GM18502 (cell line): ENCODE measurements around the gene ANKH.
"Not testable (repeated sequence)": the region's sequence is repeated elsewhere in the genome, so short reads cannot be mapped to it uniquely, and the experiment has no call there.

ENCODE experiments used
- ATAC-seq: cut with Tn5 transposase; IDR thresholded peaks from one replicate; pipeline ENCODE4 v1.9.1; 2021; ENCODE audit warnings: mild to moderate bottlenecking; ENCODE audit not compliant: unreplicated experiment, poor library complexity

Gene ANKH

DNA sequence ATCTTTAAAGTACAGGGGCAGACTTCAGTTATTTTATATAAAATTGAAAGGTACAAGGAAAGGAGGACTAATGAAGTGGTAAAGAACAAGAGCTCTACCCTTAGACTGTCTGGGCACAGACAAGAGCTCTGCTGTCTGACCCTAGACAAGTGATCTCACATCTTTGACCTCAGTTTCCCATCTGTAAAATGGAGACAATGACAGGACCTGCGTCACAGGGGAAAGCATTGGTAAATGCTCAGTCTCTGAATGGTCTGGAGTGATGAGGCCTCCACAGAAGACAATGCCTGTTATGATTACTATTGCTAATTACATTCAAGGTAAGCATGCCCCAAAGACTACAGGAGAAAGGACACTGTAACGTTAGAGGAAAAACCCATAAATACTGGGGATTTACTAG, 37.5 kb downstream of the ANKH start:
- ATAC-seq = no peak

DNA sequence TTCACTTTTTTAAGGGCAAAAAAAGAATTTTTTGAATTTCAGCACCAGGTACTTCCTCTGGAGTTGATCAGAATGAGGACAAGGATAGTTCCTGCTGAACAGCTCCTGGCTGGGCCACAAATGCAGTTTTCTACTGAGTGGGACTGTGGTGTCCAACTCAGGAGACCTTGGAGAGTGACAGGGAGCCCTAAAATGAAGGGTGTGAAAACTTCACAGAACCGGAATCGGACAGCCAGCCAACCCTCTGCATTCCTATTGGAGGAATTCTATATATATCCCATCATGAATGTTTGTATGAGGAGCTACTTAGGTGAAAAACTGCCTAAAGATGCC, 40.6 kb downstream of the ANKH start:
- no peak for ATAC-seq

DNA sequence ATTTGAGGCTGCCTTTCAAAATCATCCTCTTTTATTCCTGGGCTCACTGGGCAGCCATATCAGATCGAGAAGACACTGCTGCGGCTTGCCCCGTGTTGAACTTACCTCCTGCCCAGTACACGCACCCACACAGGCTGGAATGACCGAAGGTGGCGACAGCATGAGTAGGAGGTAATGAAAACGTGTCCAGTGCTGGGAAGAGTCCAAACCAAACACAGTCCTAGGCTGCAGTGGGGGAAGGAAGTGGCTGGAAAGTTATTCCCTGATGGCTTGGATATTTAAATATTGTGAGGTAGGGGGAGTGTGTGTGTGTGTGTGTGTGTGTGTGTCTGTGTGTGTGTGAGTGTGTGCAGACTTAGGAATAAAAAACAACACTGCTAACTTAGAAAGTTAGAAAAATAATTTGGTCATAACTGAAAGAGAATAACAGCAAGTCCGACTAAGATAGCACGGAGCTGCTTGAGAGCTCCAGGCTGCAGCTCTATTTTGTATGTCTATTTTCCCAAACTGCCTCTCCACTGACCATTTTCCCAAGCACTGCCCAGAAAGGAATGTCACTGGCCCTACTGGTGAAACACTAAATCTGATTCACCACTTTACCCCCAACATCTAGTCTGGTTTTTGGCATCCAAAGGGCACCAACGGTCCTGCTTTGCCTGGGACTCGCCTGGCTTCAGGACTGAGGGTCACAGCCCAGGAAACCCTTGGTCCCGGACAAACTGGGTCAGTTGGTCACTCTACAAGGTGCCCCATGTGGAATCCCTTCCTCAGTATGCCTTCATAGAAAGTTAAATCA, 41.2 kb downstream of the ANKH start:
- ATAC-seq = no peak

DNA sequence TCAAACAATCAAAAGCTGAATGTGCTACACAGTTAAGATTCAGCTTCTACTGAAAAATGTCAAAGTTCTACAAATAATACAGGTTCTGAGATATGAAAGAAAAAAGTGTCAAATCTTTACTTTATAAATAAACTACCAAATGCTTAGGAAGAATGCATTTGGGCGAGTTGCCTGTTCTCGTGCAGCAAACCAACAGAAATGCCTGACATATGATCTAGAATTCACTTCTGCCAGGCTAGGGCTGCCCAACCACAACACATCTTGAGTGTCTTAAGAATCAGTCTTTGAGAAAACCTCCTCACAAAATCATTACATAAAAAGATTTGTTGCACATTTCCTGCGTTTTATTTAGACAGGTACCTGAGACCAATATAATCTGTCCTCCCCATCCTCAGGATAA, 42.2 kb downstream of the ANKH start:
- no peak for ATAC-seq

DNA sequence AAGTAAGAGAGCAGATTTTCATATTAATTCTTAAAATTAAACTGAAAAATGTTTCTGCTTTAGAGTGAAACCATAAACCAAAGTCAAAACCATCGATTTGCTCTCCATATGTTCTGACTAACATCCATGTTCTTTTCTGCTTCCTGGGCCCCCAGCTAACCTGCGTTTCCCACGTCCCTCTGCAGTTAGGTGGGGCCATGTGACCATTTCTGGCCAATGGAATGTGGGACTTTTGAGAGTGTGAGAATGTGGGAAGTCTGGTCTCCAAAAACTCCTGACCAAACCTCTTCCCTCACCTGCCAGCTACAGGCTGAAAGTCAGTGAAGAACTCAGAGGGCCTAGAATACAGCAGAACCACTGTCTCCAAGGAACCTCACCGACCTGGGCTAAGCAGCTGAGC, 44.9 kb downstream of the ANKH start:
- ATAC-seq = no peak

DNA sequence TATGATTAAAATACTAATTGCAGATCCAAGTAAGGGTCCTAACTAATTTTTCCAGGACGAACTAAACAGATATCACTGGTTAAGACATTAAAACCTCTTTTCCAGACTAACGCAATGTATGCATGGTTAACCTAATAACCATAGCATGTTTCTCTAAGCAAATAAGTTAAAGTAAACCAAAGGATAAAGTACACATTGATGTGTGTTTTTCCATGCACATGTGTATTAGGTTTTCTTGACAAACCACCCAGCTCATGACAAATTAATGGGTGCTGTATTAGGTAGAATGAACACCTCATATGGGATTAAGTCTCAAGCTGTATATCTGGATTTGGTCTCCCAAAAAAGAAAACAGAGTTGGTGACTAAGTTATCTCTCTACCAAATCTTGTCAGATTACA, 45.6 kb downstream of the ANKH start:
- ATAC-seq = no peak

DNA sequence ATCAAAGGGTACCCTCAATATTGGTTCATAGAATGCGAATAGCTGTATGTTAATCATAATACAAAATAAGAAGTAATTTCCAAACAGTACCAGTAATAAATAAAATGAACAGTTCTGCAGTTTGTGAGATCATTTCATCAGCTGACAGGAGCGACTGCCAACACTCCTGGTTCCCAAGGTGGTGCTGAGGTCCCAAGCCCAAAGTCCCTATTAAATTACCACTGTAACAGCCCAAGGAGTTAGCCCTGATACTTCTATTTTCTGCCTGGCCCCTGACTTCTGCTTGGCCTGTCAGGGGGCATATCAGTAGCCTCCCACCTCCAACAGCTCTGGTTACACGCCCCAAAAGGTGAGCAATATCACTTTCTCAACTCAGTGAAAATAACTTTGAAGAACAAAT, 47.1 kb downstream of the ANKH start:
- no peak for ATAC-seq

DNA sequence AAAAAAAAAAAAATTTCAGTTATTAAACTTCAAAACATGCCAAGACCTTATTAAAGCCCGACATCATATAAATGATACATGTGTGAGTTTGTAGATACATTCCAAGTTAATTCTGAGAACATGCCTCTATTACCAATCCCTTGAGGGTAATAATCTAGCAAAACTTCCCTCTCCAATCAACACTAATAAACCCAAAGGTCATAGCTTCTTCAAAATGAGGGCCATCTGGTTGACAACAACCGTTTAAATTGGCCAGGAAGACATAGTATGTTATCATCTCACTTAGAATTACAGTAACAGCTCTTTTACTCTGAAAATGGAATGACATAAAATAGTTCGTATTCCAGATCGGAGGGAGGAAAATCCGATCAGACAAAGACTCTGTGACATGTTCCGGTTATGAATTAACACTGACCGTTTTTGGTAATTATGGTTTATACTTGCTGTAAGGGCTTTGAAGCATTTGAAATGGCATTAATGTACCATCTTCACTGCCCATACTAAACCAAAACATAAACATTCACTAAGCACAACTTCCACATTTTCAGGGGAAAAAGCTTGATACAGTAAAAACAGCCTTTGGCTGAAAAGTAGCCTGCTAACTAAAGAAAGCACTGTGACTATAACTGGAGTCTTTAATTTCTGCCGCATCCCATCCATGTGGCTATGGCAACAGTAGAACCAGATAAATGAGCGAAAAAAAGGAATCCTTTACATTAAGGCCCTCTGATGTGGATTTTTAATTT, 50.3 kb downstream of the ANKH start:
- ATAC-seq = no peak

DNA sequence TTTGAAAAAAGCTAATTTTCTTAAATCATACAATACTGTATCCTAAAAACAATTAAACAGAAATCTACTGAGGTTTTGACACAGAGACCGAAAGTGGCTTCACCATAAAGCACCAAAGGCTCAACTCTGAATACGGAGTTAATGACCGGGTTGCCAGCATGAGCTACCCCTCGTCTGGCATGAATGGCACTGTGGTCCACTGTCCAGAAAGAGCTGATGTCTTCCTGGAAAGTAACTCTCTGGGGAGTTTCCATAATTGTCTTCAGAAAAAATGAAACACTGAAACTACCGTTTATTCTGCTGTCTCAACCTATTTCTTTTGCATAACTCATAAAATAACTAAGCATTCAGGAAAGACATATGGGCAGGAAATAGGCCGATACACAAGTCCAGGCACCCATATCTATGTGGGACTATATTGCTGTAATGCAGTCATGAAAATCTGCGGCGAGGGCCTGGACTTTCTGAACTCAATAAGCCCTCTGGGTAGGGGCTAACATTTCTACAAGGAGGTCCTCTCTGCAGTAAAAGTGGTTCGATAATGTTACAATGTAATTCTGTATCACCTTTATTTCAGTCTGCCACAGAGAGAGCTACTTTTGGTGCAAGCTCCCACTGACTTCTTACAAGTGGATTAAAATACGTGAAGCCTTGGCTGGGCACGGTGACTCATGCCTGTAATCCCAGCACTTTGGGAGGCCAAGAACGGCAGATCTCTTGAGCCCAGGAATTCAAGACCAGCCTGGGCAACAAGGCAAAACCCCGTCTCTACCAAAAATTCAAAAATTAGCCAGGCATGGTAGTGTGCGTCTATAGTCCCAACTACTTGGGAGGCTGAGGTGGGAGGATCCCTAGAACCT, 52.4 kb downstream of the ANKH start:
- peak; percentile 35 for ATAC-seq

DNA sequence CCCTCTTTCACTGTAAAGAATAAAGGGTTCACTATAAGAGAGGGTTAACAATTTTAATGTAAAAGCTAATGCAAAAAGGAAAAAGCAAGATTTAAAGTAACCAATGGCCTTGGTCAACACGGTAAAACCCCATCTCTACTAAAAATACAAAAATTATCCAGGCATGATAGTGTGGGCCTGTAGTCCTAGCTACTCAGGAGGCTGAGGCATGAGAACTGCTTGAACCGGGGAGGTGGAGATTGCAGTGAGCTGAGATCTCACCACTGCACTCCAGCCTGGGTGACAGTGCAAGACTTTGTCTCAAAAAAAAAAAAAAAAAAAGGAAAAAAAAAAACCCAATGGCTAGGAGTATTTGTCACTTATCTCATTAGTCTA, 53.8 kb downstream of the ANKH start:
- not testable (repeated sequence) for ATAC-seq

DNA sequence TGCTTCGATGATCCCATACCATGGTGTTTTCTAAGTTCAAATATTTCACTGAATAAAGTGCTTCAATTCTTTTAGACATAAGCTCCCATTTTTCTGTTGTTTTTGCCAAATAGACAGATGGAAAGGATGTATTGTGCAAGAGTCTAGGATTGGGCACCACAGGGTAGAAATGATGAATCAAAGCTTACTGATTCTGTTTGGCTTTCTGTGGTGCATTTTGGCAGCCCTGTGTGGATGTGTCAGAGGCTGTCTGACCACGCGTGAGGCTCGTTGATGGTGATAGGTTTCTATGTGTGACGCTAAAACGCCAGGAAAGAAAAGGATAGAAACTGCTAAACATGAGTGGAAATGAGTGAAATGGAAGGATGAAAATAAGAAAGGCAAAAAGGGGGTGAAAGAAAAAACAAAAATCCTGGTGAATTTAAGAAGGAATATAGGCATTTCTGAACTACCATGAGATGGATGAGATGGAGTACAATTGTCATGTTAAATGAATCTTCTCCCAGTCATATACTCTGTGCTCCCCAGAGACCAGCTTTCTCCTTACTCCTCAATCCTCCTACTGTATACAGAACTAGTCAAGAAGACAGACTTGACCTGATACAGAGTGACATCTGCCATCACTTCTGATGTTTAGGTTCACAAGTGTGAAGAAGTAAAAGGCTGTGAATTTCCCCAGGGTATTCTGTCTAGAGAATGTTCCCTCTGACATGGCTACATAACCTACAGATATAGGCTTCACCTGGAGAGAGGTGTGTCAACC, 54.4 kb downstream of the ANKH start:
- ATAC-seq = no peak

DNA sequence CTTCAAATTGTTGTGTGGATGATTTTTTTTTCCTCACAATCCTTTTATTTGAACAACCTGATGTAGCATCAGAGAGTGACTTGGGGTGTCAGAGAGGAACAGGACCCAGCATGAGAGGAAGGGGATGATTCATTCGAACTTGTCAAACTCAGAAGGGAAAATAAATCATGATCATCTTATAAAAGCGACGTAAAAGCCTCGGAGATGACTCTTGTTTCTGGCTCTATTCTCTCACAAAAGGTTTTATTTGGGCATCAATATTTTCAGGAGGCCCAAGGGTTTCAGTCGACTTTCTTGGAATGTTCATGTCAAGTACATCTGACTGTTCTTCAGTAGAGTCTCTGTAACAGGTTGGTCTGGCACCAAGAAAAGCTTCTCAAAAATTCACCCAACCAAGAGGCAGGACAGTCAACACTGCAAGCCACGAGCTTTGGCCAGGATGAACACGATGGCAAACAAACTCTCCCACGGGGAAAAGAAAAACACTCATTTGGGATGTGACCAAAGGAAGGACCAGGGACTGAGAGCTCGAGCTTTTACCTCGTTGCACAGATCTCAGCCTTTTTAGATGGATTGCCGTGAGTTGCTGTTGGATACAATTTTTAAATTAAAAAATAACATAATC, 55.1 kb downstream of the ANKH start:
- no peak for ATAC-seq

DNA sequence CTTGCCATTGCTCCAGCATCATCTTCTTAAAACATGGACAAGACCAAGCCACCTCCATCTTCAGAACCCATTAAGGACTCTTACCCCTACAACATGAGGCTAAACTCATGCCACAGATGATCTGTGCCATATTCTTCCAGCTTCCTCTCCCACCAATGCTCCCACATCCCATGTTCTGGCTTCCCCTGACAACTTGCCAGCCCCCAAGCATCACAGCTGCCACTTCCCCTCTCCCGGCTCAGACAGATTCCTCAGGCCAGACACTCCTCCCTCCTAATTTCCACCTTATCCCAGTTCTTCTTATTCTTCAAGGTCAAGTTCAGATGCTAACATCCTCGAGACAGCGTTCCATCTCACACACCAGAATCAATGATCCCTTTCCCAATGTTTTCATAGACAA, 57.8 kb downstream of the ANKH start:
- no peak for ATAC-seq

DNA sequence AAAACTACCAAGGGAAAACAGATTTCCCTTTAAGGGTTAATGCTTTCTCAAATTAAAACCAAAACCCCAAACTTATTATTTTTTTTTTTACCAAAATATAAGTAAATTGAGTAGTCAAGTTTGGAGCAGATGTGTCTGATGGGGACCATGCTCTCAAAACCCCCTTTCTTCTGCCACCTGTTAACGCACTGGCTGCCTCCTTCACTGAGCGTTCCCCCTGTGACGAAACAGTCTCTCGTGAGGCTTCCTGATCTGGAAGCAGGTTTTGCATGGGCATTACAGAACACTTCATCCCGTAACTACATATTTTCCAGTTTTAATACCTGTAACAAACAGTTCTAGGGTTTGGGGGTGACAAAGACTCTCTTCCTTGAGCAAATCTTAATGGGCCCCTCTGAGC, 59.4 kb downstream of the ANKH start:
- ATAC-seq = no peak

DNA sequence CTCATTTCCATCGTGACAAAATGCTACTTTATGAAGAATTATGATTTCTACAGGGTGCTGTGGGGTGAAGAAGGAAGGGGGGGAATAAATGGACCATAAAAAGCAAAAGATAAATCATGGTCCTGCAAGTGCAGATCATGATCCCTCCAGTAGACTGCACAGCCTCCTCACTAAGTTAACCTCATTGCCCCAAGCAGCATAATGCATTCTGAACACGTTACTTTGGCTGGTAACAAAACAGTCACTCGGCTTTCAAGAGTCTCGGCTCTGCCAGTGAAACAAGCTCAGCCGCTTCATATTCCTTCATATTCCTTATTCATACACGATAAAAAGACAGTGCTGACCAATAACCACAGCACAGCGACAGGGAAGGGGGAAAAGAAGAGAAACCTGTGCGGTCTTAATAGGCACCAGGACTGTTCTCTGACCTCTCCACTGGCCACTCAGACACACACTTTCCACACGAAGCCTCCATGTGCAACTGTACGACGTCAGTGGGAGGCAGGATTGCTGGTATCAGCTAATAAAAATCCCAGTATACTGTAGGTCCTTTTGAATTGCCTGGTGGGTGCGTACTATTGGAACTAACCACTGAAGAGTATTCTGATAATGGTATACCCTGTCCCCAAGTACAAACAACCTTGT, 60.5 kb downstream of the ANKH start:
- no peak for ATAC-seq

DNA sequence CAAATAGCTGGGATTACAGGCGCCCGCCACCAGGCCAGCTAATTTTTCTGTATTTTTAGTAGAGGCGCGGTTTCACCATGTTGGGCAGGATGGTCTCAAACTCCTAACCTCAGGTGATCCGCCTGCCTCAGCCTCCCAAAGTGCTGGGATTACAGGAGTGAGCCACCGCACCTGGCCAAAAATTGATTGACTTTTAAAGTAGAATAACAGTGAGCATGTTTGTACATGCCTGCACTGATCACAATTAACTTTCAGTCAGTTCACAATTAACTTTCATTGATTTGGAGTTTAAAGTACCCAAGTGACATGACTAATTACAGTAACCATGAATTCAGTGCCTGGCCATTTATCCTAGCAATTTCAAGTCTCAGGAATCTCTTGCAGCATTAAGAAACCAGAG, 61.3 kb downstream of the ANKH start:
- ATAC-seq = no peak

DNA sequence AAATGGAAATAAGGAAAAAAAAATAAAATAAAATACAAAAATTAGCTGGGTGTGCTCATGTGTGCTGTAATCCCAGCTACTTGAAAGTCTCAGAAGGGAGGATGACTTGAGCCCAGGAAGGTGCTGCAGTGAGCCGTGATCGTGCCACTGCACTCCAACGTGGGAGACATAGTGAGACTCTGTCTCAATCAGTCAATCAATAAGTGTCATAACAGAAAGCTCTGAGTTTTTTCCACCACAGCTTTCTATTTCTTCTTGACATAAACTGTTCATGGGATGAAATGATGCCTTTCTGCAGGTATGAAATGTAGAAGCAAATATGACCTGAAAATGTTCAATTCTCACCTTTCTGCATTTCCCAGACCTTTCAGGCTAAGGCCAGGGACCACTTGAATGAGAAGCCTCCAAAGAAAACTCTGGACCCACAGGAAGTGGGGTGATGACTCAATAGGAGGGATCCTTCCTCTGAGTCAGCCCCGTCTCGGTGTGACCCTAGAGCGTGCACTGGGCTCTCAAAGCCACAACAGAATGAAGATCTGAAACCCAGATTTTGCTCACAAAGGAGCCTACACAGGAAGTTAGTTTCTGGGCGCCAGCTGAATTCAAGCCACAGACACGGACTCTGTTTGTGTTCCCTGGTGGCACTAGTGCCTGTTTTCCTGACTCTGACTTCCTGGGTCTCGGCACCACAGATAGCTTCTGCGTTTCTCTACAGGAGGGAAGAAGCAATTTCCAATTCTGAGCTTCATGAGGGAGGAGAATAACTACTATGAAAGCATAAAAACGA, 62.0 kb downstream of the ANKH start:
- ATAC-seq = peak; percentile 98

DNA sequence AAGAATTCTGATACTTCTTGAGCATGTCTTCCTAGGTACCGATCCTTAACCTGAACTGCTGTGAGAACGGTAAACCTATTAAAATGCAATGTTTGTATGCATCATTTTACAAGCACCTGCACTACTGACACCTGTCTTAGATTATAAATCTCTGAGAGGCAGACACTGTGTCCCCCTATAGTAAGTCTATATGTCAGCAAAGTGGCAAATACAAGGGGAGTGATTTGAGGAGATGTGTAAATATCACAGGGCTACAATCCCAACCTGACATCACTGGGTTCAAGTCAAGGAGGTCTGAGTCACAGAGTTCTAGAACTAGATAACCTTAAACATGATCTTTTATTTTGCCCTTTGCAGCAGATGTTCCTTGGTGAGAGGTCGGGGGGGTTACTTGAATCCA, 64.1 kb downstream of the ANKH start:
- no peak for ATAC-seq

DNA sequence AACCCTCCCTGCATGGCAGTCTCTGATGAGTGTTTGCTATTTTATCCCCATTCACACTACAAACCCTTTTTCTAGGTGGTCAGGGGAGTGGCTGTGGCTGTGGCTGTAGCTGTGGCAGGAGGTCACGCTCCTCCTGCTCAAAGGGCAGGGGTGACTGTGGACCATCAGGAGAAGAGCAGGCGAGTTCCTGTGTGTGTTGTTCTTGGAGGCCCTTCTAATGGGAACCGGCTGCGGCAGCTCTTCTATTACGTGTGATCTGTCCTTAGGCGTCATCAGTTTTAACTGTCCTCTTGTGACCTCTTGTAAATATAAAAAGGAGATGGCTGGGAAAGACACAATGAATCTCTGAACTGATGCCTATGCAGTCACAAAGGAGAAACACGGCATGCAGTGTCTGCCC, 65.1 kb downstream of the ANKH start:
- ATAC-seq = no peak
